Karpas-422 (cell line): ENCODE results near the gene CDK14. TPM values are rescaled to one million over a fixed set of nuclear protein-coding genes. Genes with fewer than 3 reads are reported as not detected.

Experiments used
- DNase-seq: peaks from one replicate; pipeline ENCODE4 v3.0.0-alpha.2; 2015
- H2AFZ ChIP-seq: fragments of 200-600 bp; sonication (generic); 2 replicates; pipeline ENCODE4 v1.6.1; 2014; ENCODE audit warnings: antibody characterized with exemption, low read length, mixed read lengths
- H3K27ac ChIP-seq: fragments of 200-600 bp; sonication (generic); 2 replicates; pipeline ENCODE4 v1.5.1; 2014; ENCODE audit warnings: mild to moderate bottlenecking, low read length, moderate library complexity
- H3K27me3 ChIP-seq: fragments of 200-600 bp; sonication (generic); 2 replicates; pipeline ENCODE4 v1.6.1; 2014; ENCODE audit warnings: low read length, mixed read lengths
- H3K36me3 ChIP-seq: fragments of 200-600 bp; sonication (generic); 2 replicates; pipeline ENCODE4 v1.6.1; 2014; ENCODE audit warnings: low read length, mixed read lengths; ENCODE audit not compliant: insufficient read depth
- H3K4me1 ChIP-seq: fragments of 200-600 bp; sonication (generic); 2 replicates; pipeline ENCODE4 v1.6.1; 2014; ENCODE audit warnings: mild to moderate bottlenecking, low read length, mixed read lengths
- H3K4me2 ChIP-seq: fragments of 200-600 bp; sonication (generic); 2 replicates; pipeline ENCODE4 v1.6.1; 2014; ENCODE audit warnings: low read length, low read depth, mild to moderate bottlenecking; ENCODE audit not compliant: poor library complexity, severe bottlenecking
- H3K4me3 ChIP-seq: fragments of 200-600 bp; sonication (generic); 2 replicates; pipeline ENCODE4 v1.5.1; 2014; ENCODE audit warnings: mild to moderate bottlenecking, antibody characterized with exemption, low read length, mixed read lengths
- H3K79me2 ChIP-seq: fragments of 200-600 bp; sonication (generic); 2 replicates; pipeline ENCODE4 v1.6.1; 2014; ENCODE audit warnings: mild to moderate bottlenecking, low read length, mixed read lengths
- H3K9ac ChIP-seq: fragments of 200-600 bp; sonication (generic); 2 replicates; pipeline ENCODE4 v1.6.0; 2014; ENCODE audit warnings: low read length
- H3K9me2 ChIP-seq: fragments of 200-600 bp; sonication (generic), shearing (Covaris generic); replicated peaks from 2 replicates; pipeline ENCODE4 v1.6.0; 2014; ENCODE audit warnings: mild to moderate bottlenecking, low read length, moderate library complexity; ENCODE audit not compliant: insufficient read depth
- H3K9me3 ChIP-seq: fragments of 300-700, 200-600 bp; sonication (generic); 2 replicates; pipeline ENCODE4 v1.6.1; 2014; ENCODE audit warnings: low read length, mixed read lengths
- H4K20me1 ChIP-seq: fragments of 200-600 bp; sonication (generic); 2 replicates; pipeline ENCODE4 v1.6.1; 2014; ENCODE audit warnings: mild to moderate bottlenecking, antibody characterized with exemption, low read length, low read depth; ENCODE audit not compliant: insufficient read depth
- total RNA-seq: library from RNA; depleted of rRNA; stranded (reverse); fragments of >200 nt; shearing (Covaris generic); gene quantifications from 2 replicates; pipeline ENCODE4 v1.2.3, GENCODE V29; 2014; ENCODE audit warnings: low replicate concordance

Gene CDK14
- total RNA-seq, 1 experiment from 2014 or later, result 121 TPM

- Histone ChIP-seq H3K9me2 (no peaks in the 10 kb centered on the region), H3K36me3 (no peaks in the 10 kb centered on the region), H2AFZ (no peak overlapping the region), H3K4me3 (no peak overlapping the region), H3K4me2 (no peak overlapping the region), H3K9me3 (no peaks in the 10 kb centered on the region), H3K4me1 (peaks cover 4% of the 10 kb centered on the region; the same call in 1 of the 2 replicates), H3K27ac (no peak overlapping the region), H3K27me3 (no peaks in the 10 kb centered on the region), H3K9ac (no peak overlapping the region), H4K20me1 (no peaks in the 10 kb centered on the region), H3K79me2 (no peaks in the 10 kb centered on the region)
- no peak for DNase-seq
Observed at GRCh38 chr7:91127325-91127724, 531.2 kb downstream of the CDK14 start.

GRCh38 chr7:91127959-91128358, 531.8 kb downstream of the CDK14 start:
- Histone ChIP-seq H3K79me2 (no peaks in the 10 kb centered on the region), H3K9me3 (no peaks in the 10 kb centered on the region), H3K27ac (no peak overlapping the region), H3K4me3 (no peak overlapping the region), H4K20me1 (no peaks in the 10 kb centered on the region), H3K4me2 (no peak overlapping the region), H2AFZ (no peak overlapping the region), H3K36me3 (no peaks in the 10 kb centered on the region), H3K9ac (no peak overlapping the region), H3K27me3 (no peaks in the 10 kb centered on the region), H3K9me2 (no peaks in the 10 kb centered on the region), H3K4me1 (peaks cover 4% of the 10 kb centered on the region; the same call in 1 of the 2 replicates)
- no peak for DNase-seq

- 0 out of 2 replicates have a peak, but pooled peaks cover 6% of the 10 kb centered on the region for H3K9me2 ChIP-seq
- H2AFZ ChIP-seq, result no peak overlapping the region
- H3K4me3 ChIP-seq, result no peak overlapping the region
- H3K9ac ChIP-seq, result no peak overlapping the region
- H3K36me3 ChIP-seq, result no peaks in the 10 kb centered on the region
- H3K27me3 ChIP-seq, result no peaks in the 10 kb centered on the region
- no peak for DNase-seq
- H3K79me2 ChIP-seq, result no peaks in the 10 kb centered on the region
- H3K9me3 ChIP-seq, result no peaks in the 10 kb centered on the region
- H3K27ac ChIP-seq, result no peak overlapping the region
- H3K4me1 ChIP-seq, result peaks cover 4% of the 10 kb centered on the region; the same call in 1 of the 2 replicates
- H3K4me2 ChIP-seq, result peak overlapping the region; percentile 16
- no peaks in the 10 kb centered on the region for H4K20me1 ChIP-seq
Observed at GRCh38 chr7:91128683-91129348, 532.7 kb downstream of the CDK14 start.

- no peaks in the 10 kb centered on the region for H3K9me3 ChIP-seq
- no peaks in the 10 kb centered on the region for H3K27me3 ChIP-seq
- peaks cover 8% of the 10 kb centered on the region; the same call in 1 of the 2 replicates for H3K79me2 ChIP-seq
- DNase-seq, result no peak
- no peak overlapping the region for H3K27ac ChIP-seq
- 0 out of 2 replicates have a peak, but pooled peaks cover 6% of the 10 kb centered on the region for H3K9me2 ChIP-seq
- no peak overlapping the region for H3K4me2 ChIP-seq
- H3K9ac ChIP-seq, result no peak overlapping the region
- no peaks in the 10 kb centered on the region for H4K20me1 ChIP-seq
- H3K36me3 ChIP-seq, result no peaks in the 10 kb centered on the region
- no peak overlapping the region for H3K4me3 ChIP-seq
- no peak overlapping the region for H2AFZ ChIP-seq
- H3K4me1 ChIP-seq, result peaks cover 24% of the 10 kb centered on the region
Observed at GRCh38 chr7:91135300-91135699, 539.2 kb downstream of the CDK14 start.

GRCh38 chr7:91135703-91136430, 539.7 kb downstream of the CDK14 start:
- Histone ChIP-seq H3K9me3 (no peaks in the 10 kb centered on the region), H3K36me3 (no peaks in the 10 kb centered on the region), H3K79me2 (peaks cover 9% of the 10 kb centered on the region; the same call in 1 of the 2 replicates), H3K9me2 (0 out of 2 replicates have a peak, but pooled peaks cover 6% of the 10 kb centered on the region), H4K20me1 (no peaks in the 10 kb centered on the region), H3K9ac (no peak overlapping the region), H3K4me3 (no peak overlapping the region), H3K27ac (no peak overlapping the region), H3K4me2 (no peak overlapping the region), H3K4me1 (peaks cover 30% of the 10 kb centered on the region), H3K27me3 (no peaks in the 10 kb centered on the region), H2AFZ (no peak overlapping the region)
- DNase-seq, result no peak

GRCh38 chr7:91137153-91137787, 541.1 kb downstream of the CDK14 start:
- H2AFZ ChIP-seq, result no peak overlapping the region
- peaks cover 12% of the 10 kb centered on the region; the same call in 1 of the 2 replicates for H3K79me2 ChIP-seq
- H3K36me3 ChIP-seq, result no peaks in the 10 kb centered on the region
- peak overlapping the region; percentile 25; the same call in 1 of the 2 replicates for H3K27ac ChIP-seq
- H3K27me3 ChIP-seq, result no peaks in the 10 kb centered on the region
- peaks cover 33% of the 10 kb centered on the region for H3K4me1 ChIP-seq
- no peaks in the 10 kb centered on the region for H4K20me1 ChIP-seq
- H3K4me2 ChIP-seq, result no peak overlapping the region
- DNase-seq, result peak; percentile 53
- 0 out of 2 replicates have a peak, but pooled peaks cover 6% of the 10 kb centered on the region for H3K9me2 ChIP-seq
- no peaks in the 10 kb centered on the region for H3K9me3 ChIP-seq
- no peak overlapping the region for H3K9ac ChIP-seq
- H3K4me3 ChIP-seq, result no peak overlapping the region

GRCh38 chr7:91137788-91138368, 541.8 kb downstream of the CDK14 start:
- Histone ChIP-seq H3K4me2 (no peak overlapping the region), H3K79me2 (peaks cover 12% of the 10 kb centered on the region; the same call in 1 of the 2 replicates), H3K9me3 (no peaks in the 10 kb centered on the region), H2AFZ (no peak overlapping the region), H3K9ac (no peak overlapping the region), H3K9me2 (0 out of 2 replicates have a peak, but pooled peaks cover 6% of the 10 kb centered on the region), H3K4me1 (peaks cover 33% of the 10 kb centered on the region), H3K4me3 (no peak overlapping the region), H3K27ac (0 out of 2 replicates have a peak overlapping the region, but pooled peaks have one; percentile 25), H4K20me1 (no peaks in the 10 kb centered on the region), H3K36me3 (no peaks in the 10 kb centered on the region), H3K27me3 (no peaks in the 10 kb centered on the region)
- DNase-seq, result no peak
